OCI-LY7 (cell line): ENCODE data around the gene TMEM170B. TPM values are rescaled to one million over a fixed set of nuclear protein-coding genes. Genes with fewer than 3 reads are reported as not detected.
"Not testable (repeated sequence)": the region's sequence is repeated elsewhere in the genome, so short reads cannot be mapped to it uniquely, and the experiment has no call there.

Experiments
- BruUV-seq: library from RNA; stranded (reverse); fragments of 400-500 nt; replicated peaks from 2 replicates; lab custom pipeline; 2021; lab: Mats Ljungman, UMichigan
- CTCF ChIA-PET: fragments of 300-600 bp; sonication (Branson Sonifier 250); formaldehyde crosslinking; loops from one replicate; lab custom pipeline; 2022; ENCODE audit warnings: antibody characterized with exemption; ENCODE audit not compliant: unreplicated experiment; lab: Charles Lee
- POLR2A ChIA-PET: fragments of 300-600 bp; sonication (Branson Sonifier 250); formaldehyde crosslinking; loops from one replicate; lab custom pipeline; 2022; ENCODE audit warnings: antibody characterized with exemption; lab: Charles Lee
- DNase-seq: peaks from one replicate; pipeline ENCODE4 v3.0.0-alpha.2; 2015; ENCODE audit warnings: low spot score
- H2AFZ ChIP-seq: fragments of 200-600 bp; sonication (generic), shearing (Covaris generic); 2 replicates; pipeline ENCODE4 v1.6.1; 2014; ENCODE audit warnings: mild to moderate bottlenecking, antibody characterized with exemption, low read length, moderate library complexity
- H3K27ac ChIP-seq: fragments of 200-600 bp; sonication (generic); 2 replicates; pipeline ENCODE4 v1.5.1; 2014; ENCODE audit warnings: mixed run types, low read depth, mild to moderate bottlenecking, moderate library complexity, low read length, inconsistent platforms; ENCODE audit not compliant: poor library complexity, severe bottlenecking
- H3K36me3 ChIP-seq: fragments of 200-600 bp; sonication (generic); 2 replicates; pipeline ENCODE4 v1.6.1; 2014; ENCODE audit warnings: mild to moderate bottlenecking, antibody characterized with exemption, low read length, moderate library complexity, mixed read lengths; ENCODE audit not compliant: insufficient read depth
- H3K4me1 ChIP-seq: fragments of 200-600 bp; sonication (generic); 2 replicates; pipeline ENCODE4 v1.5.1; 2014; ENCODE audit warnings: mild to moderate bottlenecking, low read length; ENCODE audit not compliant: insufficient read depth, poor library complexity, severe bottlenecking
- H3K4me2 ChIP-seq: fragments of 200-600 bp; sonication (generic); 2 replicates; pipeline ENCODE4 v1.6.1; 2014; ENCODE audit warnings: mild to moderate bottlenecking, low read length
- H3K4me3 ChIP-seq: fragments of 200-600 bp; sonication (generic); 2 replicates; pipeline ENCODE4 v1.5.1; 2014; ENCODE audit warnings: mild to moderate bottlenecking, low read depth, low read length; ENCODE audit not compliant: poor library complexity, severe bottlenecking
- H3K79me2 ChIP-seq: fragments of 200-600 bp; sonication (generic); 2 replicates; pipeline ENCODE4 v1.6.1; 2016; ENCODE audit warnings: low read depth, mild to moderate bottlenecking, low read length, moderate library complexity, mixed read lengths; ENCODE audit not compliant: insufficient read depth
- H3K9me2 ChIP-seq: fragments of 200-600 bp; sonication (generic); 2 replicates; pipeline ENCODE4 v1.6.1; 2016; ENCODE audit warnings: mild to moderate bottlenecking, low read length, mixed read lengths; ENCODE audit not compliant: insufficient read depth
- H3K9me3 ChIP-seq: fragments of 200-600 bp; sonication (generic); 2 replicates; pipeline ENCODE4 v1.6.1; 2014; ENCODE audit warnings: mild to moderate bottlenecking, mixed run types, low read length, mixed read lengths
- H4K20me1 ChIP-seq: fragments of 200-600 bp; sonication (generic); 2 replicates; pipeline ENCODE4 v1.6.1; 2014; ENCODE audit warnings: mild to moderate bottlenecking, antibody characterized with exemption, low read length, moderate library complexity, mixed read lengths; ENCODE audit not compliant: insufficient read depth
- CTCF ChIP-seq: fragments of 200-600 bp; sonication (generic); conservative IDR thresholded peaks from 2 replicates; pipeline ENCODE4 v1.5.1; 2014; ENCODE audit warnings: mild to moderate bottlenecking, antibody characterized with exemption, low read length, moderate library complexity, mixed read lengths
- EZH2phosphoT487 ChIP-seq: fragments of 200-600 bp; sonication (generic); IDR thresholded peaks from 2 replicates; pipeline ENCODE4 v1.6.1; 2018; ENCODE audit warnings: low read depth, borderline replicate concordance, mild to moderate bottlenecking, mixed run types, antibody characterized with exemption, low read length, moderate library complexity, mixed read lengths
- intact Hi-C: fragments of 100-400 bp; cut with micrococcal nuclease; formaldehyde crosslinking; loops from one replicate; pipeline ENCODE4 v1.10.0; 2022; ENCODE audit not compliant: unreplicated experiment
- total RNA-seq, 2 experiments: library from RNA; depleted of rRNA in 1 of 2; stranded (reverse); fragments of >200 nt in 1 of 2; shearing (Covaris generic) in 1 of 2; gene quantifications; 2 replicates each; pipeline ENCODE4 v1.2.3, GENCODE V29; 2014 to 2022

The TMEM170B gene
- total RNA-seq, 2 experiments from 2014 or later: 4.1 to 5.6 TPM

- Histone ChIP-seq H3K4me2 (no peak overlapping the region), H3K36me3 (no peaks in the 10 kb centered on the region), H3K79me2 (no peaks in the 10 kb centered on the region), H3K4me1 (no peaks in the 10 kb centered on the region), H3K4me3 (no peak overlapping the region), H4K20me1 (no peaks in the 10 kb centered on the region), H3K27ac (no peak overlapping the region), H3K9me2 (no peaks in the 10 kb centered on the region), H3K9me3 (no peaks in the 10 kb centered on the region), H2AFZ (no peak overlapping the region)
- POLR2A ChIA-PET: interaction anchor here (0.5 kb wide), 1 partner anchor 22 kb away, joined by 3 read pairs; no protein-coding TSS in a partner anchor
- DNase-seq: no peak
- intact Hi-C loops: no loop called here
- no peak for TF ChIP-seq CTCF
- TF ChIP-seq EZH2phosphoT487: no peak
- CTCF ChIA-PET: no interaction called here
- BruUV-seq: no TSS peak
These were observed 6.5 kb downstream of the TMEM170B start for GRCh38 chr6:11543919-11544518.

GRCh38 chr6:11547846-11548245 lies 10.3 kb downstream of the TMEM170B start:
- H4K20me1 ChIP-seq, H3K79me2 ChIP-seq, DNase-seq, POLR2A ChIA-PET, BruUV-seq, H3K36me3 ChIP-seq, H3K9me3 ChIP-seq, H3K4me2 ChIP-seq, H3K4me3 ChIP-seq, H3K9me2 ChIP-seq, CTCF ChIA-PET, intact Hi-C loops, H3K27ac ChIP-seq, H3K4me1 ChIP-seq, H2AFZ ChIP-seq: not testable (repeated sequence)

- BruUV-seq, H3K79me2 ChIP-seq, POLR2A ChIA-PET, H3K36me3 ChIP-seq, H3K27ac ChIP-seq, H3K4me2 ChIP-seq, H3K9me3 ChIP-seq, H3K4me1 ChIP-seq, H2AFZ ChIP-seq, H3K9me2 ChIP-seq, intact Hi-C loops, H4K20me1 ChIP-seq, CTCF ChIA-PET, DNase-seq, H3K4me3 ChIP-seq: not testable (repeated sequence)
These were observed 11.0 kb downstream of the TMEM170B start for GRCh38 chr6:11548578-11548977.

- ChIA-PET POLR2A (interaction anchor here (1.0 to 2.4 kb wide), 2 partner anchors 32 to 36 kb away, joined by 3 to 6 read pairs; no protein-coding TSS in a partner anchor), CTCF (no interaction called here)
- Histone ChIP-seq H3K79me2 (no peaks in the 10 kb centered on the region), H3K27ac (no peak overlapping the region), H3K9me3 (no peaks in the 10 kb centered on the region), H2AFZ (no peak overlapping the region), H3K4me2 (no peak overlapping the region), H3K4me1 (no peaks in the 10 kb centered on the region), H3K9me2 (no peaks in the 10 kb centered on the region), H3K36me3 (no peaks in the 10 kb centered on the region), H3K4me3 (no peak overlapping the region), H4K20me1 (no peaks in the 10 kb centered on the region)
- TF ChIP-seq EZH2phosphoT487 (no peak), CTCF (no peak)
- no TSS peak for BruUV-seq
- DNase-seq: no peak
- intact Hi-C loops: no loop called here
These were observed 13.5 kb downstream of the TMEM170B start for GRCh38 chr6:11551053-11551452.
